ENCODE results near the gene ABCC9.

ABCC9 gene

GRCh38 chr12:21940549-21941505 is at the start of gene ABCC9:
Gene ABCC9 (minus strand): TSS chr12:21941426. CDS start chr12:21936674, 4,752 bp downstream.
- DNase-seq: no peak

DNA sequence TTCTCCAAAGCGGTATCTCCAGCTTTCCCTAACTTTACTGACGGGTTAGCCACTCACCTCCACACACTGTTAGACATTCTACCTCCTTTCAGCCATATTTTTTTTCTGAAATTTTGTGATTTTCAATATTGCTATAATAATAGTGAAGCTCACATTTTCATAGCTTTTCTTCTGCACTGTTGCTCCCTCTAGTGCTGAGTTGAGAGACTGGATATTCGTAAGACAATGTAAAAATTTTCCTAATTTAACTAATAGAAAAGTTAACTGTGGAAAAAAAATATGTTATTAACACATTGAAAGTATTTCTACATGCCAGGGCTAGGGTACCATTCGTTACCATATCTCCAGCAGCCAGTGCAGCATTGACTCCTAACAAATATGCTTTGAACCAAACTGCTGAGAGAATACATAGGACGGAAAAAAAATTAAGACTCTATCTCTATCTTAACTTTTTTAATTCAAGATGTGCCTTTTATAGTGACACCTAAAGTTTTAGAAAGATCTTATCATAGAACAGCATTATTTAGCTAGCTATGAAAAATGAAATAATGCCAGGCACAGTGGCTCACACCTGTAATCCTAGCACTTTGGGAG is 48.7 kb upstream of the ABCC9 start:
- peak; percentile 2 for DNase-seq

DNA sequence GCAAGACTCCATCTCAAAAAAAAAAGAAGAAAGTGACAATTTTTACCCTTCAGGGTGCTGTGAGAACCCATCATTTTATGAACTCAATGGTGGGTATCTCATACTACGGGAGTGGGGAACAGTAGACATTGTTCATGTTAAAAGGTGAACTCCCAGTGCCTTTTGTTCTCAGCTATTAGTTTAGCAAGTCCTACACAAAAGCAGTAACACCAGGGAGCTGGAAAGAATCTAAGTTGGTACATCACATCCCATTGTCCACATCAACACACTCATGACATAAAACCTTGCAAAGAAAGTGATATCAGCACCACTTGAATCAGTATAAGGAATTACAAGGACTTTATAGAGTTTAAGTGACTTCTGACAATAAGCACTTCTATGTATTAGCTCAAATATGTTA is 47.4 kb upstream of the ABCC9 start:
- DNase-seq: no peak

DNA sequence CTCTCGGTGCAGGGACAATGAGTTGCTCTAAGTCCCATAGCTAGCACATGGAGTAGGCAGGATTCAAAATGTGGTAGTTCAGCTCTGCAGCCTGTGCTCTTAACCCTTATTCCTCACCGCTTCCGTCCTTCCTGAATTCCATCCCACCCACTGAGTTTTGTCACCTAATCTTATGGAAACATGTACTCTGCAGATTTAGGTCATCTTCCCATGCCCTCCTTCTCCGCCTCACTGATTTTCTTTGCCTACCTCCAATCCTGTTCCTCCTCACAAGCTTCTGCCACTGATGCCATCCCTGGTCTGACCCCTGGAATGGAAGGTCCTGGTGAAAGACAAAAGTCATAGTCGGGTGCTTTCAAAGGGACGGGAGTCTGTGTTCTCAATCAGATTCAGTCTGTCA is 46.5 kb upstream of the ABCC9 start:
- no peak for DNase-seq

DNA sequence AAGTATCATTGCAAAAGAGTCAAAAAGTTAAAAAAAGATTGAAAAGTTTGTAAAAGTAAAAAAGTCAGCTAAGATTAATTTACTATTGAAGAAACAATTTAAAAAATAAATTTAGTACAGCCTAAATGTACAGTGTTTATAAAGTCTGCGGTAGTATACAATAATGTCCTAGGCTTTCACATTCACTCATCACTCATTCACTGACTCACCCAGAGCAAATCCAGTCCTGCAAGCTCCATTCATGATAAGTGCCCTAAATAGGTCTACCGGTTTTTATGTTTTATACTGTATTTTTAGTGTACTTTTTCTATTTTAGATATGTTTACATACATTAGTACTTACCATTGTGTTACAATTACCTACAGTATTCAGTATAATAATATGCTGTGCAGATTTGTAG is 43.9 kb upstream of the ABCC9 start:
- no peak for DNase-seq

GRCh38 chr12:21984375-21984774 is 43.1 kb upstream of the ABCC9 start:
- DNase-seq: no peak

DNA sequence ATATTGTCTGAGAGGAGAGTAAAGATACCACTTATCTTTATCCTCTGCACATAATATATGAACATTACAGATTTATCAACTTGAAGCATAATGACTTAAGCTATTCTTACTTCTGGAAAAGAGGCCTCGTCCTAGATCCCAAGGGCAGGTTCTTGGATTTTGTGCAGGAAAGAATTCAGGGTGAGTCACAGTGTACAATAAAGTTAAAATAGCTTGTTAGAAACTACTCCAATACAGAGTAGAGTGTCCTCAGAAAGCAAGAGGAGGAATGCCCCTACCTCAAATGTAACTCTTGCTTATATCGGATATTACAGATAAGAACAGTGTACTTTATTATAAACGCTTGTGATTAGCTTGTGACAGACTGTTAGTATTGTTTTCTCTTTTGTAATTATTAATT is 41.9 kb upstream of the ABCC9 start:
- no peak for DNase-seq

DNA sequence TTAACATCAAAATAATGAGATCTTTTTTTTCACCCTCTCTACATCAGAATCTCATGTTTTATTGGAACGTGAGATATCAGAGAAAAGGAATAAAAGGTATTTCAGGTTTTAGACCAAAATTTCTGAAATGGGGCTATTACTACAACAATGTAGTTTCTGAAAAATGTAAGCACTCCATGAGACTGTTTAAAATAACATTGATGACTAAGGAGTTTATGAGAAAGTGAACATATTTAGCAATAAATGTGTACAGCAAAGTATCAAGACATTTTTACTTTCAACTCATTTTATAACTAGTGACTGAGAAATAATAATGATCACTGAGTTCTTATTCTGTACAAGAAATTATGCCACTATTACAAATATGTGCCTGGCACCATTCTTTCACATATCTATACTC is 39.3 kb upstream of the ABCC9 start:
- DNase-seq: no peak

GRCh38 chr12:21975293-21975692 is 34.1 kb upstream of the ABCC9 start:
- no peak for DNase-seq

- DNase-seq: no peak
These were observed 32.0 kb upstream of the ABCC9 start for GRCh38 chr12:21973221-21973620.

DNA sequence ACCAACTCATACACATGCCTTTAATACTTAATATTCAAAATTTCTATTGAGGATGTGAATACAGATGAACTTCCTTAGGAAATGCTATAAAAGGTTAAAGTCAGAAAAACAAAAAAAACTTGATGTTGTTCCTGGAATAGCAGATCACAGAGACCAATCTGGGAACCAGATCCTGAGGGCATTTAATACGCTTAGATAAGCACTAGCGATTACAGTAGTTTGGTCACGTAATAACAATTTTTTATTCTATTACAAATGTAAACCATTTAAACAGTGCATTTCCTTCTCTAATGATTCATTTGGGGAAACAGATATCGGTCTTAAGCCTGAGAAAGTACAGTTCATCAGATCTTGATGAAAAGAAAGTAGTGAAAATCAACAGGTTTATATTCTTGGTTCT is 30.8 kb upstream of the ABCC9 start:
- no peak for DNase-seq

- no peak for DNase-seq
These were observed 30.1 kb upstream of the ABCC9 start for GRCh38 chr12:21971344-21971743.

GRCh38 chr12:21962821-21963220 is 21.6 kb upstream of the ABCC9 start:
- DNase-seq: no peak

- DNase-seq: no peak
These were observed 21.0 kb upstream of the ABCC9 start for GRCh38 chr12:21962236-21962635.

- DNase-seq: no peak
These were observed 9.4 kb upstream of the ABCC9 start for GRCh38 chr12:21950649-21951048.

GRCh38 chr12:21949036-21949435 is 7.8 kb upstream of the ABCC9 start:
- no peak for DNase-seq

GRCh38 chr12:21946983-21947382 is 5.8 kb upstream of the ABCC9 start:
- DNase-seq: no peak

- DNase-seq: no peak
These were observed 3.8 kb upstream of the ABCC9 start for GRCh38 chr12:21945002-21945401.

DNA sequence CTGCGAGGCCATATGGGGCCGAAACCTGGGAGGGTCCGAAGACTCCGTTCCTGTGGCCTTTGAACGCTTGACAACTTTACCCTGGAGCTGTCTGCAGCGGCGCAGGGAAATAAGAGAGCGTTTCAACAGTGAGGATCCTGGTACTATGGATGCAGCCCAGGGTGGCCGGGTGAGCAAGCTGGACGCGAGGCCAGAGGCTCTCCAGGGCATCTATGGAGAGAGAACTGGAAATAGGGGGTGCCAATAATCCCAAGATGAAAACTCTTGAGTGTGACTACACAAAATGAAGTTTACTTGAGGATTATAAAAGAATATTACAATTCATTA is 1.1 kb upstream of the ABCC9 start:
- no peak for DNase-seq

DNA sequence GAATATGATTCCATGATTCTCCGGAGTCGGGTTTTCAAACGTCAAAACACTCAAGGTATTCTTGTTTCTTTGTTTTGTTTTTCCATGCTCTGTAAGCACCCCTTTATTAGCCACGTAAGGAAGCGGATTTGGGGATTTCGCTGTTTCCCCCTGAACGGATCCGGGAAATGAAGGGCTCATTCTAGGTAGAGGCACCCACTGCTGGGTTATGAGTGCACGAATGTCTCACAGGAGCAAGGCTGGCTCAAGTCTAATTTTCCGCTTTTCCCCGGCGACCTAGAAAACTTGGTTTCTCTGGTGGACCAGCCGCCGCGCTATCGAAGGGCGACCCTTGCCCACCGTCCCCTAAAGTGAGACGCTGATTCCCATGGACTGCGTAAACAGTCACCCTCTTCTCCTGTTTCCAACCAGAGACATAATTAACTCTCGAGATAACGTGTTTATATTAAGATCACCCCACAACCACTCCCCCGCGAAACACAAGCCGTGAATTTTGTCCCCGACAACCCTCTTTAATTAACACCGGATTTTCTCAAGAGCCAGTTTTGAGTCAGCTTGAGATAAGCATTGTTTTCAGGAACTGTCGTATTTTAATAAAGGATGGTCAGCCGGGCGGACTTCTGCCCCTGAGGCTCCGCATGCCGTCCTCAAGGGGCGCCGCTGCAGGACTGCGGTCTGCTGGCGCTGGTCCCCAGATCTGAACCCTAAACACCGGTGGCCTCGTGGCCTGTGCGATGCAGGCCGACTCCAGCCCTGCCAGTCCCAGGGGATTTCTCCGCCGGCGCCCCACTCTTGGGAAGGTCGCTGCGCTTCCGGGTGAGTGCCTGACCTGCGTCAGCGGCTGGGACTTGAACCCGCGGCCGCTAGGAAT is 515 bp upstream of the ABCC9 start:
- DNase-seq: no peak

GRCh38 chr12:21939435-21939834 is 1.8 kb downstream of the ABCC9 start:
- no peak for DNase-seq

DNA sequence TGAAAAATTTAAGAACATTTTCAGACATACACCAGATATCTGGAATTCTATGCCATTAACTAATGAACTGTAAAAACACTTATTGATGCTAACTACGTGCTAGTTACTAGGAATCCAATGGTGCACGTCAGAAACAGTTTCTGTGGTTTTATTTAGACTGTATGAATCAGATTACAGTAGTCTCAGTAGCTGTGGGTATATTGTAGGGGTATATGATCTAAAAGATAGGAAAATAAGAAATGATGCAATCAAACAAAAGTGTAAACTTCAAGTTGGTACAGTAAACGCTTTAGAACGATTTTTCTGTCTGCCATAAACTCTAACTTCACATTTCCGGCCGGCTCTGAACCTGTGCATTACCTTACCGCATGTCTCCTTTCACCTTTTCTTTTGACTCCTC is 2.3 kb downstream of the ABCC9 start:
- no peak for DNase-seq

GRCh38 chr12:21934173-21934572 is 7.1 kb downstream of the ABCC9 start:
- DNase-seq: no peak

- DNase-seq: no peak
These were observed 7.6 kb downstream of the ABCC9 start for GRCh38 chr12:21933656-21934055.

Measured in CD4-positive, alpha-beta T cell treated with Interleukin-10 for 1 hour (primary cell).